ENCODE results near the gene TRIM32. TPM values are rescaled to one million over a fixed set of nuclear protein-coding genes. Genes with fewer than 3 reads are reported as not detected.

Gene TRIM32
- polyA plus RNA-seq, 1 experiment = 35.1 TPM

GRCh38 chr9:116736399-116737151 lies 49.5 kb downstream of the TRIM32 start:
- peaks cover 1% of the 10 kb centered on the region; the same call in 1 of the 2 replicates for H3K27me3 ChIP-seq (ENCODE audit: control insufficient read depth, insufficient read depth, low read length)
- POLR2A ChIA-PET = no interaction called here
- no peaks in the 10 kb centered on the region for H3K36me3 ChIP-seq (ENCODE audit: control insufficient read depth, insufficient read depth, low read length)
- CTCF ChIA-PET = interaction anchor here (0.6 to 7.1 kb wide), 49 partner anchors 9 to 1689 kb away, joined by 3 to 126 read pairs (median 4); no protein-coding TSS in a partner anchor
- DNase-seq (ENCODE audit: low read depth) = no peak
- no peak overlapping the region for H3K4me3 ChIP-seq (ENCODE audit: low read depth, low read length)
- no peak for TF ChIP-seq CTCF (IDR thresholded peaks at IDR 0.05; ENCODE audit: insufficient read depth, low read depth, low read length)

GRCh38 chr9:116737152-116737546 lies 50.0 kb downstream of the TRIM32 start:
- H3K36me3 ChIP-seq (ENCODE audit: control insufficient read depth, insufficient read depth, low read length) = no peaks in the 10 kb centered on the region
- peak; percentile 99 for TF ChIP-seq CTCF (IDR thresholded peaks at IDR 0.05; ENCODE audit: insufficient read depth, low read depth, low read length)
- no peak overlapping the region for H3K4me3 ChIP-seq (ENCODE audit: low read depth, low read length)
- no peak for DNase-seq (ENCODE audit: low read depth)
- peaks cover 1% of the 10 kb centered on the region; the same call in 1 of the 2 replicates for H3K27me3 ChIP-seq (ENCODE audit: control insufficient read depth, insufficient read depth, low read length)
- CTCF ChIA-PET = interaction anchor here (0.6 to 7.1 kb wide), 54 partner anchors 8 to 1688 kb away, joined by 3 to 126 read pairs (median 3); no protein-coding TSS in a partner anchor
- POLR2A ChIA-PET = no interaction called here

GRCh38 chr9:116741086-116741740 lies 54.1 kb downstream of the TRIM32 start:
- POLR2A ChIA-PET = no interaction called here
- CTCF ChIA-PET = interaction anchor here (1.0 to 7.1 kb wide), 6 partner anchors 9 to 1149 kb away, joined by 3 to 75 read pairs (median 4); no protein-coding TSS in a partner anchor

GRCh38 chr9:116741742-116742141 lies 54.6 kb downstream of the TRIM32 start:
- no peak for DNase-seq (ENCODE audit: low read depth)
- Histone ChIP-seq H3K4me3 (ENCODE audit: low read depth, low read length) (no peak overlapping the region), H3K27me3 (ENCODE audit: control insufficient read depth, insufficient read depth, low read length) (peaks cover 1% of the 10 kb centered on the region; the same call in 1 of the 2 replicates), H3K36me3 (ENCODE audit: control insufficient read depth, insufficient read depth, low read length) (no peaks in the 10 kb centered on the region)
- TF ChIP-seq CTCF (IDR thresholded peaks at IDR 0.05; ENCODE audit: insufficient read depth, low read depth, low read length) = no peak
- ChIA-PET CTCF (interaction anchor here (1.1 to 1.9 kb wide), 4 partner anchors 8 to 1150 kb away, joined by 3 to 8 read pairs (median 4); no protein-coding TSS in a partner anchor), POLR2A (no interaction called here)

More at GRCh38 chr9:116741086-116741740, 54.1 kb downstream of the TRIM32 start:
- Histone ChIP-seq H3K36me3 (ENCODE audit: control insufficient read depth, insufficient read depth, low read length) (no peaks in the 10 kb centered on the region), H3K27me3 (ENCODE audit: control insufficient read depth, insufficient read depth, low read length) (peaks cover 1% of the 10 kb centered on the region; the same call in 1 of the 2 replicates), H3K4me3 (ENCODE audit: low read depth, low read length) (no peak overlapping the region)
- TF ChIP-seq CTCF (IDR thresholded peaks at IDR 0.05; ENCODE audit: insufficient read depth, low read depth, low read length) = no peak
- DNase-seq (ENCODE audit: low read depth) = no peak

GRCh38 chr9:116749176-116749575 lies 62.1 kb downstream of the TRIM32 start:
- ChIA-PET POLR2A (no interaction called here), CTCF (interaction anchor here (1.0 to 5.0 kb wide), 2 partner anchors 8 to 12 kb away, joined by 4 to 35 read pairs; no protein-coding TSS in a partner anchor)
- H3K36me3 ChIP-seq (ENCODE audit: control insufficient read depth, insufficient read depth, low read length) = no peaks in the 10 kb centered on the region
- TF ChIP-seq CTCF (IDR thresholded peaks at IDR 0.05; ENCODE audit: insufficient read depth, low read depth, low read length) = no peak
- no peak overlapping the region for H3K4me3 ChIP-seq (ENCODE audit: low read depth, low read length)
- no peak for DNase-seq (ENCODE audit: low read depth)
- no peaks in the 10 kb centered on the region for H3K27me3 ChIP-seq (ENCODE audit: control insufficient read depth, insufficient read depth, low read length)
